GM20000 (cell line): ENCODE results near the gene EIF4G3.

Experiments
- DNase-seq: peaks from one replicate; pipeline ENCODE4 v3.0.0; 2012; ENCODE audit warnings: low spot score
- TF ChIP-seq, protein P1 (sequence below): IDR thresholded peaks from 2 replicates; pipeline ENCODE4 v1.5.1; 2012; ENCODE audit warnings: mild to moderate bottlenecking, control low read depth; ENCODE audit errors: extremely low read depth, missing control alignments

The EIF4G3 gene

GRCh38 chr1:20846461-20847374 lies 330.0 kb downstream of the EIF4G3 start:
- TF ChIP-seq, protein P1, sequence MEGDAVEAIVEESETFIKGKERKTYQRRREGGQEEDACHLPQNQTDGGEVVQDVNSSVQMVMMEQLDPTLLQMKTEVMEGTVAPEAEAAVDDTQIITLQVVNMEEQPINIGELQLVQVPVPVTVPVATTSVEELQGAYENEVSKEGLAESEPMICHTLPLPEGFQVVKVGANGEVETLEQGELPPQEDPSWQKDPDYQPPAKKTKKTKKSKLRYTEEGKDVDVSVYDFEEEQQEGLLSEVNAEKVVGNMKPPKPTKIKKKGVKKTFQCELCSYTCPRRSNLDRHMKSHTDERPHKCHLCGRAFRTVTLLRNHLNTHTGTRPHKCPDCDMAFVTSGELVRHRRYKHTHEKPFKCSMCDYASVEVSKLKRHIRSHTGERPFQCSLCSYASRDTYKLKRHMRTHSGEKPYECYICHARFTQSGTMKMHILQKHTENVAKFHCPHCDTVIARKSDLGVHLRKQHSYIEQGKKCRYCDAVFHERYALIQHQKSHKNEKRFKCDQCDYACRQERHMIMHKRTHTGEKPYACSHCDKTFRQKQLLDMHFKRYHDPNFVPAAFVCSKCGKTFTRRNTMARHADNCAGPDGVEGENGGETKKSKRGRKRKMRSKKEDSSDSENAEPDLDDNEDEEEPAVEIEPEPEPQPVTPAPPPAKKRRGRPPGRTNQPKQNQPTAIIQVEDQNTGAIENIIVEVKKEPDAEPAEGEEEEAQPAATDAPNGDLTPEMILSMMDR: no peak

GRCh38 chr1:20840731-20841130 lies 336.0 kb downstream of the EIF4G3 start:
- DNase-seq: no peak

More at GRCh38 chr1:20846461-20847374, 330.0 kb downstream of the EIF4G3 start:
- no peak for DNase-seq

GRCh38 chr1:20837554-20838192 lies 339.0 kb downstream of the EIF4G3 start:
- TF ChIP-seq, protein P1: no peak
- DNase-seq: no peak

More at GRCh38 chr1:20840731-20841130, 336.0 kb downstream of the EIF4G3 start:
- TF ChIP-seq, protein P1: no peak

- DNase-seq: no peak
Measured at GRCh38 chr1:20836230-20836629, 340.5 kb downstream of the EIF4G3 start.

GRCh38 chr1:20834780-20835179 lies 341.9 kb downstream of the EIF4G3 start:
- DNase-seq: no peak
- TF ChIP-seq, protein P1: no peak

More at GRCh38 chr1:20836230-20836629, 340.5 kb downstream of the EIF4G3 start:
- TF ChIP-seq, protein P1: no peak

GRCh38 chr1:20834192-20834591 lies 342.5 kb downstream of the EIF4G3 start:
- no peak for DNase-seq
- TF ChIP-seq, protein P1: no peak

DNA sequence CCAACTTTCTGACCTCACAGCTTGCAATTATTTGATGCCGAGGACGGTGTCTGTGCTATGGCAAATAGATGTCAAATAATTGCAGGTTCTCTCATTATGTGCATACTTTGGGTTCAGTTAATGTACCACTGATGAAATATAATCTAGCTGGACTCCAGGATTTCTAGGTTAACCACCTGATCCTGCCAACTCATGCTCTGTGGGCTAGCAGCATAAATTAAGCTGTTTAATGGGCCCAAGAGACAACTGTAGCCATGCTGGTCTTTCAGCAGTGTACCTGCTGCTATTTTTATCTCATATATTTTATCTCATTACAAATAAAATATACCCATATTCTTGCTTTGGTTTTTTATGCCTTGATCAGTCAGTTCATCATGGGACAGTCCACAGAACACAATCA lies 346.3 kb downstream of the EIF4G3 start:
- TF ChIP-seq, protein P1: no peak

More for the DNA sequence above, 346.3 kb downstream of the EIF4G3 start:
- no peak for DNase-seq
